Frontal cortex (tissue), 4 donors: ENCODE results near the gene NXPE2. TPM values are rescaled to one million over a fixed set of nuclear protein-coding genes. Genes with fewer than 3 reads are reported as not detected.
"Not testable (repeated sequence)": the region's sequence is repeated elsewhere in the genome, so short reads cannot be mapped to it uniquely, and the experiment has no call there.

Experiments
- DNase-seq, 2 donors: peaks; one replicate each; pipeline ENCODE4 v3.0.0; 2012; ENCODE audit warnings: low spot score in 2 of 2
- FAIRE-seq: peaks from 2 replicates; lab custom pipeline; 2012; peaks lifted over from hg19 to GRCh38; lab: Jason Lieb, UNC
- total RNA-seq: library from RNA; depleted of rRNA; stranded (reverse); fragments of >200 nt; gene quantifications from one replicate; pipeline ENCODE4 v1.2.3, GENCODE V29; 2014
- donor health status: control.
- donor health status: control.
- donor health status: control.

NXPE2 gene
- total RNA-seq = 0.82 TPM

DNA sequence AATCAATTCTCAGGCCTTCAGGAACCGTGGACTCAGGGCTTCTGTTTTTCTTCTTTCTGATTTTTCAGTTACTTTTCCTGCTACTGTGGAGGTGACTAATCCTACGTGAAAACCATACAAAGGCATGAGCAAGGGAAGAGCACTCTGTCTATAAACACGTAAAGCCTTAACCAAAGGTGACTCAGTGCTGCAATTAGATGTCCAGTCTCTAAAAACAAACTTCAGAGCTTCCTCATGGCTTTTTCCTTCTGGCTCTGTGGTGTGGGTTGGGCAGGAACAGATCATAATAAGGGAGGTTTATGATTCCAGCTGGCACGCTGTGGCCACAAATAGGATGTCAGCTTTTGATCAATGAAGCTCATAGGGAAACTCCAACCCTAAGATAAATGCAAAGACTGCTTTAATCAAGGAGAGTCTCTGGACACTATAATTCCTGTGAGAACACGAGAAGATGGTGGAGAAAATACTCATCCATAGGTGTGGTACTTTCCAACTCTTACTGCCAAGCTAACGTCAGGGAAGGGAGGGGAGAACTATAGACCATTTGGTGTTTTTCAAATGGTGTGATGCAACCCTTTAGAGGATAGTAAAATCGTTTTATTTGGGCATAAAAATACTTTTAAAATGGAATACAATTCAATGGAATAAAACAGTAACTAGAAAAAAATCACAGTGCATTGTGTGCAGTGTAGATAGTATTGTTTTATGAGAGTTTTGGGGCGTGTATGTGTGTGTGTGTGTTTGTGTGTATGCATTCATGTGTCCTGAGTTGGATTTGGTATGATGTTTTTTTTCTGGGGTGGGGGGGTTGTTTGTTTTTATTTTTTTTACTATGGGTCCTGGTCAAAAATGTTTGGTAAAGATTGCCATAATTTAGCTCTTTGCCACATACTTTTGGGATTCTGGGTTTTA is at the start of gene NXPE2:
Gene NXPE2 (plus strand): TSS at position 403 of the 912 bp plus-strand sequence. CDS start 49 bp downstream, at position 452.
- no peak for DNase-seq
- FAIRE-seq = no peak

DNA sequence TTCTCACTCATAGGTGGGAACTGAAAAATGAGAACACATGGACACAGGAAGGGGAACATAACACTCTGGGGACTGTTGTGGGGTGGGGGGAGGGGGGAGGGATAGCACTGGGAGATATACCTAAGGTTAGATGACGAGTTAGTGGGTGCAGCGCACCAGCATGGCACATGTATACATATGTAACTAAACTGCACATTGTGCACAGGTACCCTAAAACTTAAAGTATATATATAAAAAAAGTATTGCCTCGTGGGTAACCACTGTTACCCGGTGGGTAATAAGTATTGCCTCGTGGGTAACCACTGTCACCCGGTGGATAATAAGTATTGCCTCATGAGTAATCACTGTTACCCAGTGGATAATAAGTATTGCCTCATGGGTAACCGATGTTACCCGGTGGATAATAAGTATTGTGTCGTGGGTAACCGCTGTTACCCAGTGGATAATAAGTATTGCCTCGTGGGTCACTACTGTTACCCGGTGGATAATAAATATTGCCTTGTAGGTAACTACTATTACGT is 46.8 kb upstream of the NXPE2 start:
- not testable (repeated sequence) for DNase-seq, FAIRE-seq

DNA sequence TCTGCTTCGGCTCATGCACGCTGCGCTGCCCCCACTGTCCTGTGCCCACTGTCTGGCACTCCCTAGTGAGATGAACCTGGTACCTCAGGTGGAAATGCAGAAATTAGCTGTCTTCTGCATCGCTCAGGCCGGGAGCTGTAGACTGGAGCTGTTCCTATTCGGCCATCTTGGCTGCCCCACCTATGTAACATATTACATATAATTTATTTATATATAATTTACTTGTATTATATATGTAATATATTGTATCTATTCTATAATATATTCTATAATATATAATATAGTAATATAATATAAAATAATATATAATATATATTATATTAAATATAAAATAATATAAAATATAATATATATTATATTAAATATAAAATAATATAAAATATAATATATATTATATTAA is 38.9 kb upstream of the NXPE2 start:
- peak; percentile 100 for FAIRE-seq
- not testable (repeated sequence) for DNase-seq

DNA sequence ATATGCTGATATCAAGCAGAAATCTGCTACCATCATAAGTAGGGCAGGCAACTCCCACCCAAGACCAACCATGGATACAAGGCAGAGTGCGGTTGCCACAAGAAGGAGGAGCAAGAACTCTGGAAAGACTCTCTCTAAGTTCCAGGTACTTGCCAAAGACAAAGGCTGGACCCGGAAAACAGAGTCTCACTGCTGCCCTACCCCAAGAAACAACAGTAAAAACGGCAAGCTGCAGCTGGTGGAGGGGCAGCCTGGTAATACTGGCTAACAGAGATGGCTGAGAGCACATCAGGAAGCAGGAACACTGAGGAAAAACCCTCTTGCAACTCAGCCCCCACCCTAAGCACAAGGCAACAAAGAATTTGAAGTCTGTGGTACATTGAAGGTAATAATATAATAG is 27.7 kb upstream of the NXPE2 start:
- no peak for DNase-seq
- no peak for FAIRE-seq

DNA sequence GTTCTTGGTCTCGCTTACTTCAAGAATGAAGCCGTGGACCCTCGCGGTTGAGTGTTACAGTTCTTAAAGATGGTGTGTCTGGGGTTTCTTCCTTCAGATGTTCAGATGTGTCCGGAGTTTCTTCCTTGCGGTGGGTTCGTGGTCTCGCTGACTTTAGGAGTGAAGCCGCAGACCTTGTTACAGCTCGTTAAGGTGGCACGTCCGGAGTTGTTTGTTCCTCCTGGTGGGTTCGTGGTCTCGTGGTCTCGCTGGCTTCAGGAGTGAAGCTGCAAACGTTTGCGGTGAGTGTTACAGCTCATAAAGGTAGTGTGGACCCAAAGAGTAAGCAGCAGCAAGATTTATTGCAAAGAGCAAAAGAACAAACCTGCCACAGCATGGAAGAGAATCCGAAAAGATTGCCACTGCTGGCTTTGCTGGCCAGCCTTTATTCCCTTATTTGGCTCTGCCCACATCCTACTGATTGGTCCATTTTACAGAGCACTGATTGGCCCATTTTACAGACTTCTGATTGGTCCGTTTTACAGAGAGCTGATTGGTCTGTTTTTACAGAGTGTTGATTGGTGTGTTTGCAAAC is 27.1 kb upstream of the NXPE2 start:
- DNase-seq = no peak
- no peak for FAIRE-seq

DNA sequence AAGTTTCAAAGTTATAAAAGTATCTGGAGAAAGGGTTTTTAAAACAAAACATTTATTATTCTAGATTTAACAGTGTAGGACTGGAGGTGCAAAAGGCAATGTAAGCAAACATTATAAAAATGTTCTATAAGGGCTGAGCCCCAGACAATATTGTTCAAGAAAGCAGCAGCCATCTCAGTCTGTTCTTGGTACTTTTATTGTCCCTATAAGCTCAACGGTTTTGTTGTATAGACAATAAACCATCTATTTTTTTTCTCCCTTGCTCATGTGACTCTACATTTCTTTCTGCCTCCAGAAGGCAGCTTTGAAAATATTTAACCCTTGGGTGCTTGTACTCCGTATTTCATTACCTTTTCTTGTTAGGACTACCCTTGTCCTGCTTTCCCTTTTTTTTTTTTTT is 25.2 kb upstream of the NXPE2 start:
- no peak for DNase-seq
- no peak for FAIRE-seq

DNA sequence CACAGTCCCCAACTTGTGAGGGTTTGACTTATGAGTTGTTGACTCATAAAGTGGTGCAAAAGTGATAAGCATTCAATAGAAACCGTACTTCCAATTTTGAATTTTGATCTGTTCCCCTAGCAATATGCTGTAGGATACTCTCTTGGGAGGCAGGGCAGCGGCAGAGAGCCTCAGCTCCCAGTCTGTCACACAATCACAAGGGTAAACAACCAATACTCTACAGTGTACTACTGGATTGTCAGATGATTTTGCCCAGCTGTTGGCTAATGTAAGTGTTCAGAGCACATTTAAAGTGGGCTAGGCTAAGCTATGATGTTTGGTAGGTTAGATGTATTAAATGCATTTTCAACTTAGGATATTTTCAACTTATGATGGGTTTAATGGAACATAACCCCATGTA is 13.7 kb upstream of the NXPE2 start:
- FAIRE-seq (no peak), DNase-seq (no peak)

DNA sequence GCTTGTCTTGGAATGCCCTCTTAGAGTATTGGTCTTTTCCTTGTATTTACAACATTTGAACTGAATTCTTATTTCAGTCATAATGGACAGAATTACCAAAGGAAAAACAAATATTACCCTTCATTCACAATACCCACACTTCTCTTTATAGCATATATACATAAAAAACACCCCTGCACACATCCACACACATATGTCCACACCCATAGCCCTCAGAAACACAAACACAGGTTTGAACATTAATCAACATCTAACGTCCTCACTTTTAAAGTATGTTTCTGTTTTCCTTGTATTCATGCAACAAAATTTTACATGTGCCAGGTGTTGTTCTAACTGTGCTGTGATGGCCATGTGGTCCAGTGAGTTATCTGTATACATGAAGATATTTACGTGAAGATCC is 11.6 kb upstream of the NXPE2 start:
- no peak for FAIRE-seq

DNA sequence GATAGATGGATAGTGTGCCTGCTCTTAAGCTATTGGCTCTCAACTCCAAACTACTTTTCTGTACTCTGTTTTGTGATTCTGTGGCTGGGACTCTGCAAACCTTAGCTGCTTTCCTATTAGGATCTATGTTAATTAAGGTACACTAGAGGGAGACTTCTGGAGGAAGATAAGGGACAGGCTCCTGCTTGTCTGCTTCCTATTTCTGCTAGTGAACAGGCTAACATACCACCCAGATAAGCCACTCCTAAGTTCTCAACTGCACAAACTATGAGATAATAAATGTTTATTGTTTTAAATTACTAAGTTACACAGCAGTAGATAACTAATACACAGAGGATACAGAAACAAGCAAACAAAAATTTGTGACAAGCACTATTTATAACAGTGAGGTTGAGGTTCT is 10.2 kb upstream of the NXPE2 start:
- FAIRE-seq (no peak), DNase-seq (no peak)

More for the DNA sequence above, 11.6 kb upstream of the NXPE2 start:
- no peak for DNase-seq

DNA sequence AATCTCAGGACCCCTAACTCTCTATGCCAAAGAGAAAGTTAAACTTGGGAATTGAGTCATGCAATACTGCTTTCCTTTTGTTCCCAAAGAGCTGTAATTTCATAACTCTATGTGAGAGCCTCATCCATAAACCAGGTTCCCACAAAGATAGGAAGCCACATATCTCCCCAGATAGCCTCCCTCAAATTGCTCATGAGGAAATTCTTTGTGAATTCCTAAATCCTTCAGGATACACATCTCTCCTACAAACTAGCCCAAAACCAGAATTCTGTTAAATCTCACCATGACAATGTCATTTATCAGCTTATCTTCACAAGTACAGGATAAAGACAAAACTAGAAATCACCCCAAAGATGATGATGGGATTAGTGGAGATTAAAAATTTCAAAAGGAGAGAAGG is 4.7 kb upstream of the NXPE2 start:
- DNase-seq = no peak
- FAIRE-seq = no peak

DNA sequence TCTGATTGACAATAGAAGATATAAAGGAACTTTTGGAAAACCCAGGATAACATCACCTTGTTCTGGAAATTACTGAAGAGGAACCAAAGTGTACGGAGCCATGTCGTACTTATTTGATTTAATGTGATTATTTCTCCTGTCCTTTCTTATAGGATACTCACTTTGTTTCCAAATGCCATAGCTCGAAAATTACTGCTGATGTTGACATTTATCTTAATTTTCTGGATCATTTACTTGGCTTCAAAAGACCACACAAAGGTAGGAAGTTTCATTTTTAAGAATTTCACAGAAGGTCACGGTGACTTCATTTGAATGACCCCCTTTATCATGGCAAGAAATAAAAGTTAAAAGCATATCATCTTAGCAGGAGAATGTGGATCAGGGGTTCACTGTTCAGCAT is 1.2 kb downstream of the NXPE2 start:
- no peak for DNase-seq
- no peak for FAIRE-seq

DNA sequence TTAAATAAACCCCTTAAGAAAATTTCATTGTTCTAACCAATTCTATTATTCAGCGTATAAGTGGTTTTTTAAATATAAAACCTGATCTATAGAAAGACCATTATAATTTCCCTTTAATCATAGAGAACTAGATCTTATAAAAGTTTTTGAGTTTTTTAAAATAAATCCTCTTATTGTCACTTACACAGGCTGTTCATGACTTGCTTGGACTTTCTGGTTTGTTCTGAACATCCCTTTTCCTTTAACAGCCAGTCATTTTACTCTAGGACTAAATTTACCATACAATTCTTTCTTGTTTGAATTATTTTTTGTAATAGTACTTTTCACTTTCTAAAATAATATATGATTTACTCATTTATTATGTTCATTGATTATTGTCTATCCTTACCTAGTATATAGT is 4.7 kb downstream of the NXPE2 start:
- DNase-seq (no peak), FAIRE-seq (peak; percentile 50)

DNA sequence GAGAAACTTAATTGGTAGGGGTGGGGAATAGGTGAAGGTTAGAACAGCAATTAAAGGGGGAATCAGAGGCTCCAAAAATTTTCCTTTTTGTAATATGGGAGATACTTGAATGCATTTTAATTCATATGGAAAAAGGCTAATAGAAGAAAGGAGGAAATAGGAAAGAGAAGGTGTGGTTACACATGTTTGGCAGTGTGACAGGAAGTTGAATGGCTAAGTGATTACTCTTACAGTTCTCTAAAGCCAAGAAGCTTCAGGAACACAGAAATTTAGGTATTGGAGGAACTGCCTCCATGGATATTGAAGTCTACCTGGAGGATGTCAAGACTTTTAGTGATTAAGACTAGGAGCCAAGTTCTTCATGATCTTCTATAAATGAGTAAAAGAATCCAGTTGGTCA is 6.3 kb downstream of the NXPE2 start:
- FAIRE-seq (no peak), DNase-seq (no peak)

DNA sequence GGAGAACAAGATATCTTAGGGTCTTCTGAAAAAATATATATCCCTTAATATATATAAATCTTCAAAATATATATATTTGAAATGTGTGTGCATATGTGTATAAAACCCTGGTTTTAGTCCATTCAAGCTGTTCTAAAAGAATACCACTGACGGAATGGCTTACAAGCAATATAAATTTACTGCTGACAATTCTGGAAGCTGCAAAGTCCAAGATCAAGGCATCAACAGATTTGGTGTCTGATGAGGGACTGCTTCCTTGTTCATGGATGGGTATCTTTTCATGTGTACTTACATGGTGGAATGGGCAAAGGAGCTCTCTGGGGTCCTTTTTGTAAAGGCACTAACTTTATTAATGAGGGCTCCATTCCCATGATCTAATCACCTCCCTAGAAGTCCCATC is 6.8 kb downstream of the NXPE2 start:
- FAIRE-seq (no peak), DNase-seq (no peak)

DNA sequence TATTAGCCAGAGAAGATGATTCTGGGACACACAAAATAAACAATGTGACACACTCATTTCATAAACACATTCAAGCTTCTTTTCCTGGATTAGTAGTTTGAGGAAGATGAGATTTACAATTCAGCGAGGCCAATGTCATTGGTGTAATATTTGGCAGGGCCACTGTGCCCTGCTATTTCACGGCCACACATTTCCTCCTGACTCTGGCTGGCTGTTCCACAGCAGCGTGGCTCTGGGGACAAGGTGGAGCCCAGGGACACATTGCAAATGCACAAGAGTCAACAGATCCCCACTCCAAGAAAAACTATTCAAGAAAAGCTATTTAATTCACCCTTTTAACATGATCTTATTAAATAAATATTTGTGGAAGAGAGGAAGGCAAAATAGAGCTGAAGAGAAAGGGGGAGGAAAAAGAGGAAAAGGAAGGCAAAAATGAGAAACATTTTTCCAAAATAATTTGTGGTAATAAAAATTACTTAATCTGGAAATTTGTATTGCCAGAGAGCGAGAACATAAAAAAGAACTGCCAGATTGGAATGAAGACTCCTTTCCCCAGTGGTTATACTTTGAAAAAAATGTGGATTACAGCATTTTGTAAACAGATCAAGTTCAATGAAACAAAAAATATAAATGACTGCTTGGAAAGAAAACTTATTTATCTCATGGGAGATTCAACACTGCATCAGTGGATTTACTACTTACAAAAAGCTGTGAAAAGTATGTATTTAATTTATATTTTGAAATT is 27.1 kb downstream of the NXPE2 start:
- FAIRE-seq = no peak
- no peak for DNase-seq

DNA sequence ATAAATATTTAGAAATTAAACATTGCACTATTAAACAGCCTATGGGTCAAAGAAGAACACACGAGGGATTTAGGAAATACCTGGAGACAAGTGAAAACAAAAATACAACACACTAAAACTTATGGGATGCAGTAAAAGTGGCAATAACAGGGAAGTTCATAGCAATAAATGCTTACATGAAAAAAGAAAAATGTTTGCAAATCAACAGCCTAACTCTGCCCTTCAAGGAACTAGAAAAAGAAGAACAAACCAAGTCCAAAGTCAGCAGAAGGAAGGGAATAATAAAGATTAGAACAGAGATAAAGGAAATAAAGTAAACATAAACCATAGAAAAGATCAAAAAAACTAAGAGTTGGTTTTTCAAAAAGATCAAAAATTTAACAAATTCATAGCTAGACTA is 31.6 kb downstream of the NXPE2 start:
- FAIRE-seq (no peak), DNase-seq (no peak)

DNA sequence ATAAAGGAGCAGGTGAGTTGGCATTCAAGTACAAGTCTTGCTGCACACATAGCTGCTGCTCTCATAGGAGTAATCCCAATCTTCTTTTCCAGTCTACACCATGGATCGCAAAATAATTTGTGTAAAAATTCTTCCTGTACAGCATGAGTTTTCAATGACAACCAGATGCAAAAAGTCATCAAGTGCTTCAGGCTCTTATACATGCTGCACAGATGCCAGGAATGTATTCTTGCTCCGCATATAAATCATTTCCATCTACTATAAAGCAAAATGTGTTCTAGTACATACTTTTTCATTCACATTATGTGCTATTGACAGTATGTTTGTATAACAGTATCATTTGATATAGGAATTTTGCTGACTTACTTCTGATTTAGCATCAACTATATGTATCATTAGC is 35.4 kb downstream of the NXPE2 start:
- DNase-seq (no peak), FAIRE-seq (no peak)

DNA sequence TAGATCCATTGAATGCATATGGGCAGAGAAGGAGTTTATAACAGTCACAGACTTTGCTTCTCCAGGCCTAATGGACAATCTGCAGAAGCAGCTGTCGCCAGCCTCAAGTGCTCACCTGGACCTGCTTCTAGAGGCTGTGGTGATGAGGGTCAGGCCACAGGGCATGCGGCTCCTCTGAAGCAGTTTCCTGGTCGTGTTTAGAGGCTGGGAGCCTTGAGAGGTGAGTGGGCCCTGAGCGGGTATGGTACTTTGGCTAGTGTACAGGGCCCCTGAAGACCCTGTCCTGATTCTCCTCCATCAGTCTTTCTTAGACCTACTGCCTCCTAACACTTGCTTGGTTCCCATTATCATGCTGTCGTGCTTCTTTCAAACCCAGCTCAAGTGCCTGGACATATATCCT is 41.2 kb downstream of the NXPE2 start:
- DNase-seq = no peak
- FAIRE-seq = no peak

DNA sequence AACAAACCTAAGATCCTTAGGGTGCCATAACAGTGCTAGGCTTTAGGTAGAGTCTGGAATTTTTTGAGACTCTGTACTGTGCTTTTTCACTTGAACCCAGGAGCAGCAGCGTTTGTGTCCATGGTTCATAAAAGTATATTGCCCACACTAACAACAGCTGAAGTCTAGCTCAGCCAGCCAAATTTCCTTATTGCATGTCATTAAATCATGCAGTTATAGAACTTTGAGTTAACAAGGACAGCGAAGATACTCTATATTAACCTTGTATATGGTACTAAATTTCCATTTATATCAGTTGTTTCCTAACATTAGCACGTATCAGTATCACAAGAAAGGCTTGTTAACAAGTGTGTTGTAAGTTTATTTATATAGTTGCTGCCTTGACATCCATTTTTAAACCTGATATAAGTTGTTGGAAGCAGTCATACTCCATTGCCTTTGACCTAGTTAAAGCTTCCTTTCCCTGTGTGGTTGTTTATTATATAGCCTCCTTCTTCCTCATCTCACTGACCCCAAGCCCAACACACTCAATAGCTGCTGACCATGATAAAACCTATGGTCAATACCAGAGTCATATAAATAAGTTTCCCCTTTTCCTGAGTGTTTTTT is 46.7 kb downstream of the NXPE2 start:
- FAIRE-seq (no peak), DNase-seq (no peak)

DNA sequence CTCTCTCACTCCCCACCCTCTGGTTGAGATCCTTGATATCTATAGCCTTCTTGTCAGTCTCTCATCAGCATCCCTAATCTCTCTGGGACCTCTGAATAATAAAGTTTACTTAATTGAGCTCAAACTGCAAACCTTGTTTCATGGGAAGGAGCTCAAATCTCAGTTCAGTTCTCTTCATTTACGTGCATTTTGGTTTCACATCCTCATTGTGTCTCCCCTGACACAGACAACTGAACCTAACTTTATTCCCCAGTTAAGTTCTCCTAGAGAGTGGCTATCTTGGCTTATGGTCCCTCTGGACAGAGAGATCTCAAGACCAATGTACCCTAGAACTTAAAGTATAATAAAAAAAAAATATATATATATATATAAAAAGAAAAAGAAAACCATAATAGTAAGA is 47.3 kb downstream of the NXPE2 start:
- no peak for DNase-seq
- no peak for FAIRE-seq
